ENCODE measurements around the gene B9D2. TPM values are rescaled to one million over a fixed set of nuclear protein-coding genes. Genes with fewer than 3 reads are reported as not detected.

The B9D2 gene
- total RNA-seq, 1 donor from 2014 or later = 4.6 TPM

- Mint-ChIP-seq H3K4me1 (ENCODE audit: unreplicated experiment) (peaks cover 22% of the 10 kb centered on the region), H3K36me3 (ENCODE audit: unreplicated experiment) (peaks cover 44% of the 10 kb centered on the region), H3K9me3 (ENCODE audit: unreplicated experiment) (no peaks in the 10 kb centered on the region), H3K27me3 (ENCODE audit: unreplicated experiment) (no peaks in the 10 kb centered on the region), H3K4me3 (ENCODE audit: unreplicated experiment) (no peak overlapping the region), H3K27ac (ENCODE audit: unreplicated experiment) (peak overlapping the region; percentile 31)
- TF ChIP-seq CTCF (IDR thresholded peaks at IDR 0.05) = no peak
- DNase-seq (ENCODE audit: extremely low spot score, unreplicated experiment) = no peak
These were observed 59.1 kb downstream of the B9D2 start for GRCh38 chr19:41304706-41305483.

Other genes starting within 250 kb of the B9D2 start
- gene CYP2F1, start 249.7 kb downstream of the B9D2 start, total RNA-seq = not detected in 2 replicates
- gene CYP2S1, start 170.9 kb downstream of the B9D2 start, total RNA-seq = not detected in 2 replicates
- 250 and 265 TPM in 2 replicates for gene AXL, start 144.9 kb downstream of the B9D2 start, total RNA-seq
- gene HNRNPUL1, start 99.8 kb downstream of the B9D2 start, total RNA-seq = 226 and 237 TPM in 2 replicates
- 34.4 and 35.9 TPM in 2 replicates for gene CCDC97, start 54.0 kb downstream of the B9D2 start, total RNA-seq
- gene TGFB1, start 10.2 kb downstream of the B9D2 start, total RNA-seq = 244 and 255 TPM in 2 replicates
- 8.5 and 9.2 TPM in 2 replicates for gene TMEM91, start 12.4 kb upstream of the B9D2 start, total RNA-seq
- 10.6 and 11.6 TPM in 2 replicates for gene EXOSC5, start 33.2 kb upstream of the B9D2 start, total RNA-seq
- gene BCKDHA, start 33.7 kb upstream of the B9D2 start, total RNA-seq = 12.5 and 19.8 TPM in 2 replicates
- 0.35 and 1.5 TPM in 2 replicates for gene B3GNT8, start 63.2 kb upstream of the B9D2 start, total RNA-seq
- 33.3 and 33.8 TPM in 2 replicates for gene DMAC2, start 75.8 kb upstream of the B9D2 start, total RNA-seq
- not detected in 2 replicates for gene ERICH4, start 79.0 kb upstream of the B9D2 start, total RNA-seq
- not detected in 2 replicates for gene CEACAM21, start 212.0 kb upstream of the B9D2 start, total RNA-seq

All from osteocyte (in vitro differentiated cells).